Tibial nerve (tissue), 4 donors: ENCODE results near the gene ZNF385C.
"Not testable (repeated sequence)": the region's sequence is repeated elsewhere in the genome, so short reads cannot be mapped to it uniquely, and the experiment has no call there.

Experiments
- EP300 ChIP-seq, 2 donors: sonication (generic); formaldehyde crosslinking; IDR thresholded peaks; one replicate each; pipeline ENCODE4 v1.6.1; 2017; ENCODE audit warnings: antibody characterized with exemption in 2 of 2, mild to moderate bottlenecking in 1 of 2
- POLR2A ChIP-seq, 2 donors: fragments of 450-650 bp; IDR thresholded peaks; one replicate each; pipeline ENCODE4 v1.6.1; 2017; ENCODE audit warnings: antibody characterized with exemption in 2 of 2, mild to moderate bottlenecking in 2 of 2, moderate library complexity in 2 of 2
- TF ChIP-seq, protein P1 (sequence below), 5 experiments: fragments of 200-600 bp in 3 of 5; fragments of 450-650 bp in 2 of 5; sonication (generic) in 3 of 5; IDR thresholded peaks; one replicate each; pipeline ENCODE4 v1.5.1; 2016 to 2019; ENCODE audit warnings: antibody characterized with exemption in 5 of 5, mild to moderate bottlenecking in 3 of 5, moderate library complexity in 2 of 5

DNA sequence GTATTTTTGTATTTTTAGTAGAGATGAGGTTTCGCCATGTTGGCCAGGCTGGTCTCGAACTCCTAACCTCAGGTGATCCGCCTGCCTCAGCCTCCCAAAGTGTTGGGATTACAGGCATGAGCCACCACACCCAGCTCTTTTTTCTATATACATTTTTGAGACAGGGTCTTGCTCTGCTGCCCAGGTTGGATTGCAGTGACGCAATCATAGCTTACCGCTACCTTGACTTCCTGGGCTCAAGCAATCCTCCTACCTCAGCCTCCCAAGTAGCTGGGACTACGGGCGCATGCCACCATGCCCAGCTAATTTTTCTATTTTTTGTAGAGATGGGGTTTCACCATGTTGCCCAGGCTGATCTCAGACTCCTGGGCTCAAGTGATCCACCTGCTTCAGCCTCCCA lies 42.4 kb upstream of the ZNF385C start:
- TF ChIP-seq, protein P1, sequence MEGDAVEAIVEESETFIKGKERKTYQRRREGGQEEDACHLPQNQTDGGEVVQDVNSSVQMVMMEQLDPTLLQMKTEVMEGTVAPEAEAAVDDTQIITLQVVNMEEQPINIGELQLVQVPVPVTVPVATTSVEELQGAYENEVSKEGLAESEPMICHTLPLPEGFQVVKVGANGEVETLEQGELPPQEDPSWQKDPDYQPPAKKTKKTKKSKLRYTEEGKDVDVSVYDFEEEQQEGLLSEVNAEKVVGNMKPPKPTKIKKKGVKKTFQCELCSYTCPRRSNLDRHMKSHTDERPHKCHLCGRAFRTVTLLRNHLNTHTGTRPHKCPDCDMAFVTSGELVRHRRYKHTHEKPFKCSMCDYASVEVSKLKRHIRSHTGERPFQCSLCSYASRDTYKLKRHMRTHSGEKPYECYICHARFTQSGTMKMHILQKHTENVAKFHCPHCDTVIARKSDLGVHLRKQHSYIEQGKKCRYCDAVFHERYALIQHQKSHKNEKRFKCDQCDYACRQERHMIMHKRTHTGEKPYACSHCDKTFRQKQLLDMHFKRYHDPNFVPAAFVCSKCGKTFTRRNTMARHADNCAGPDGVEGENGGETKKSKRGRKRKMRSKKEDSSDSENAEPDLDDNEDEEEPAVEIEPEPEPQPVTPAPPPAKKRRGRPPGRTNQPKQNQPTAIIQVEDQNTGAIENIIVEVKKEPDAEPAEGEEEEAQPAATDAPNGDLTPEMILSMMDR (IDR thresholded peaks at IDR 0.05): not testable (repeated sequence)
- not testable (repeated sequence) for TF ChIP-seq EP300, POLR2A (IDR thresholded peaks at IDR 0.05)
